OCI-LY1 (cell line): Measurements from ENCODE around the gene NKD1.

Experiments used
- H2AFZ ChIP-seq: fragments of 200-600 bp; sonication (generic), shearing (Covaris generic); 2 replicates; pipeline ENCODE4 v1.6.0; 2014; ENCODE audit warnings: antibody characterized with exemption, mild to moderate bottlenecking, low read length
- H3F3A ChIP-seq: fragments of 200-600 bp; sonication (generic), shearing (Covaris generic); 2 replicates; pipeline ENCODE4 v1.6.0; 2014; ENCODE audit warnings: mild to moderate bottlenecking, antibody characterized with exemption, low read length, moderate library complexity; ENCODE audit not compliant: insufficient read depth
- H3K27ac ChIP-seq: fragments of 200-600 bp; sonication (generic); 2 replicates; pipeline ENCODE4 v1.5.1; 2014; ENCODE audit warnings: low read length, mixed run types, mild to moderate bottlenecking, low read depth; ENCODE audit not compliant: poor library complexity, severe bottlenecking
- H3K27me3 ChIP-seq: fragments of 200-600 bp; sonication (generic); 2 replicates; pipeline ENCODE4 v1.6.0; 2014; ENCODE audit warnings: antibody characterized with exemption, mild to moderate bottlenecking, low read length, moderate library complexity; ENCODE audit not compliant: insufficient read depth
- H3K36me3 ChIP-seq: fragments of 200-600 bp; sonication (generic); 2 replicates; pipeline ENCODE4 v1.6.1; 2014; ENCODE audit warnings: mild to moderate bottlenecking, antibody characterized with exemption, low read length, moderate library complexity, mixed read lengths; ENCODE audit not compliant: insufficient read depth
- H3K4me1 ChIP-seq: fragments of 200-600 bp; sonication (generic); 2 replicates; pipeline ENCODE4 v1.5.1; 2014; ENCODE audit warnings: mild to moderate bottlenecking, low read length, moderate library complexity; ENCODE audit not compliant: insufficient read depth, severe bottlenecking
- H3K4me2 ChIP-seq: fragments of 200-600 bp; sonication (generic), shearing (Covaris generic); 2 replicates; pipeline ENCODE4 v1.6.1; 2014; ENCODE audit warnings: low read length
- H3K4me3 ChIP-seq: fragments of 200-600 bp; sonication (generic); 2 replicates; pipeline ENCODE4 v1.5.1; 2014; ENCODE audit warnings: low read length, low read depth, mild to moderate bottlenecking, mixed read lengths; ENCODE audit not compliant: poor library complexity, severe bottlenecking
- H3K79me2 ChIP-seq: fragments of 200-600 bp; shearing (Covaris generic); 2 replicates; pipeline ENCODE4 v1.6.1; 2016; ENCODE audit warnings: mixed run types, low read length, mixed read lengths; ENCODE audit not compliant: insufficient read depth
- H3K9ac ChIP-seq: fragments of 200-600 bp; sonication (generic), shearing (Covaris generic); 2 replicates; pipeline ENCODE4 v1.6.1; 2014; ENCODE audit warnings: mild to moderate bottlenecking, low read length, mixed read lengths
- H3K9me2 ChIP-seq: fragments of 200-600 bp; sonication (generic), shearing (Covaris generic); 2 replicates; pipeline ENCODE4 v1.6.1; 2014; ENCODE audit warnings: low read depth, mild to moderate bottlenecking, low read length, mixed read lengths
- H3K9me3 ChIP-seq: fragments of 200-600 bp; shearing (Covaris generic); 2 replicates; pipeline ENCODE4 v1.6.1; 2014; ENCODE audit warnings: low read length, mixed read lengths
- H4K20me1 ChIP-seq: fragments of 200-600 bp; sonication (generic), shearing (Covaris generic); 2 replicates; pipeline ENCODE4 v1.6.0; 2016; ENCODE audit warnings: mild to moderate bottlenecking, low read length; ENCODE audit not compliant: insufficient read depth
- CTCF ChIP-seq: fragments of 200-600 bp; sonication (generic), shearing (Covaris generic); IDR thresholded peaks from 2 replicates; pipeline ENCODE4 v1.5.1; 2017; ENCODE audit warnings: mild to moderate bottlenecking, antibody characterized with exemption, low read length, moderate library complexity, mixed read lengths
- EZH2 ChIP-seq: fragments of 200-600 bp; sonication (generic), shearing (Covaris generic); IDR thresholded peaks from 2 replicates; pipeline ENCODE4 v1.8.0; 2017; ENCODE audit warnings: borderline replicate concordance, mixed run types, mild to moderate bottlenecking, antibody characterized with exemption, low read length, moderate library complexity, mixed read lengths

The NKD1 gene

DNA sequence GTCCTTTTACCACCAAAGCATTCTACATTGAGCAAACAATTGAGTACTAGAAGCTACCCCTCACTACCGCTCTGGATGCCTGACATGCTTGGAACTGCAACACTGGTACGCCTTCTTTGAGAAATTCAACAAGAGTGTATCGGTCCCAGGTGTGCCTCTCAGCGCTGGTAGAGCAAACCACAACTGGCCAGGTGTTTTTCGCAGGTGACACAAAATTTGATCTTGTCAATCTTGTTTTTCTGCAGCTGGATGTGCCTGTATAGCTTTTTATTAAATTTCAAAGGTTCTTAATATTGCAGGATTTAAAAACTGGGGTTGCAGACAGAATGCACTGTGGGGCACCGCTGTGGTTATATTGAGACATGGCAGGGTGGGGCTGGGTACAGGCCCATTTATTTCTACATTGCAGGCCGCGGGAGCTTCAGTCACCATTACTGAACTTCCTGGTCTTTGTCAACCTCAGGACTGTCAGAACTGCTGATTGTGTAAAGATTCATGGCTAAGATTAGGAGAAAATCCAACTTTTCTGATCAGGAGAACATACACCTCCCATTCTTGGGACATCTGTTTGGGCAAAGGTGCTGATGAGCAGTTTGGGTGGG lies 137.4 kb downstream of the NKD1 start:
- Histone ChIP-seq H3K9me3 (no peaks in the 10 kb centered on the region), H4K20me1 (no peaks in the 10 kb centered on the region), H3K4me1 (peaks cover 40% of the 10 kb centered on the region), H3K27me3 (no peaks in the 10 kb centered on the region), H3K9me2 (no peaks in the 10 kb centered on the region), H3K36me3 (no peaks in the 10 kb centered on the region), H3K79me2 (no peaks in the 10 kb centered on the region), H2AFZ (no peak overlapping the region), H3K27ac (no peak overlapping the region), H3K4me3 (no peak overlapping the region), H3F3A (no peaks in the 10 kb centered on the region), H3K4me2 (no peak overlapping the region; the same call in 1 of the 2 replicates), H3K9ac (no peak overlapping the region)
- TF ChIP-seq EZH2 (no peak), CTCF (no peak)

DNA sequence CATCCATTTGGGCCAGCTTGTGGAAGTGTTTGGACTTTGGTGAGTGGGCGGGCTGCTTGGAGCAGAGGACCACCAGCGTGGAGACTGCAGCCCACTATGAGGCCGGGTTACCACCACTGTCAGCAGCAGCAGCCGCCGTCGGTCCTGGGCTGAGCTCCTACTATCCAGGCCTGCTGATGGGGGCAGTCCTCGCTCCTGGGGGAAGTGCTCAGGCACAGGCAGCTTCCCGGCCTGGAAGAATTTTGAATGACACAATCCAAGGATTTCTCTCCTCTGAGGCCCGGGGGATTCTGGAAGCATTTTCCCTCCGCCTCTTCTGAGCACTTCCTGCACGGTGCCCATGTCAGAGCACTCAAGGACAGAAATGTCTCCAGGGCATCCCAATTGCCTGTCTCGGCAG lies 139.9 kb downstream of the NKD1 start:
- Histone ChIP-seq H3K27me3 (no peaks in the 10 kb centered on the region), H3F3A (no peaks in the 10 kb centered on the region), H3K79me2 (no peaks in the 10 kb centered on the region), H3K27ac (no peak overlapping the region), H3K9ac (no peak overlapping the region), H3K9me2 (no peaks in the 10 kb centered on the region), H2AFZ (no peak overlapping the region), H3K4me3 (no peak overlapping the region), H3K4me2 (no peak overlapping the region), H3K9me3 (no peaks in the 10 kb centered on the region), H3K4me1 (peaks cover 26% of the 10 kb centered on the region), H4K20me1 (no peaks in the 10 kb centered on the region), H3K36me3 (no peaks in the 10 kb centered on the region)
- TF ChIP-seq CTCF (no peak), EZH2 (no peak)

DNA sequence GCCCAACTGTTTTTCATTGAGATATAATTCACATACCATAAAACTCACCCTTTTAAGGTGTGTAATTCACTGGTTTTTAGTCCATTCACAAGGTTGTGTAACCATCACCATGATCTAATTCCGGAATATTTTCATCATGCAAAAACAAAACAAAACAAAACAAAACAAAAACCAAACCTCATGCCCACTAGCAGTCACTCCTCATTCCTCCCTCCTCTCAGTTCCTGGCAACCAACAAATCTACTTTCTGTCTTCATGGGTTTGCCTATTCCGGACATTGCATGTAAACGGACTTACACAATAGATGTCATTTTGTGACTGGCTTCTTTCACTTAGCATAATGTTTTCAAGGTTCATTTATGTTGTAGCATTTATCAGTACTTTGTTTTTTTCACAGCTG lies 140.7 kb downstream of the NKD1 start:
- TF ChIP-seq EZH2 (no peak), CTCF (no peak)
- Histone ChIP-seq H3K9me3 (no peaks in the 10 kb centered on the region), H3F3A (no peaks in the 10 kb centered on the region), H3K4me3 (no peak overlapping the region), H3K9ac (no peak overlapping the region), H3K27ac (no peak overlapping the region), H3K27me3 (0 out of 2 replicates have a peak, but pooled peaks cover under 1% of the 10 kb centered on the region), H3K9me2 (no peaks in the 10 kb centered on the region), H2AFZ (no peak overlapping the region), H3K79me2 (no peaks in the 10 kb centered on the region), H3K36me3 (no peaks in the 10 kb centered on the region), H4K20me1 (no peaks in the 10 kb centered on the region), H3K4me2 (no peak overlapping the region), H3K4me1 (peaks cover 21% of the 10 kb centered on the region)
